Fibroblast of lung (primary cell): Measurements from ENCODE around the gene LSM3. TPM values are rescaled to one million over a fixed set of nuclear protein-coding genes. Genes with fewer than 3 reads are reported as not detected.
A peak's percentile ranks its signal among the peaks of the same experiment; 100 is the strongest.

ENCODE experiments used
- DNase-seq, 2 donors: peaks; one replicate each; pipeline versions ENCODE4 v3.0.0 to v3.0.0-alpha.2; 2010; ENCODE audit warnings: low read depth in 2 of 2
- H2AFZ ChIP-seq: 2 replicates; pipeline ENCODE4 v1.5.1; 2012; ENCODE audit warnings: low read length, control low read depth, inconsistent platforms
- H3K27ac ChIP-seq: 2 replicates; pipeline ENCODE4 v1.5.1; 2011; ENCODE audit warnings: low read length, control low read depth; ENCODE audit not compliant: insufficient read depth
- H3K27me3 ChIP-seq: 2 replicates; pipeline ENCODE4 v1.5.1; 2011; ENCODE audit warnings: mild to moderate bottlenecking, low read length; ENCODE audit not compliant: control insufficient read depth, insufficient read depth
- H3K36me3 ChIP-seq: 2 replicates; pipeline ENCODE4 v1.5.1; 2011; ENCODE audit warnings: low read length; ENCODE audit not compliant: control insufficient read depth, insufficient read depth
- H3K4me1 ChIP-seq: 2 replicates; pipeline ENCODE4 v1.5.1; 2011; ENCODE audit warnings: low read length; ENCODE audit not compliant: control insufficient read depth, insufficient read depth; ENCODE audit errors: extremely low read depth
- H3K4me2 ChIP-seq: 2 replicates; pipeline ENCODE4 v1.5.1; 2011; ENCODE audit warnings: low read length, control low read depth; ENCODE audit not compliant: insufficient read depth; ENCODE audit errors: extremely low read depth
- H3K4me3 ChIP-seq, 4 experiments: fragments of 200-600 bp in 1 of 4; sonication (generic) in 1 of 4; replicated peaks in 1 of 4; 2 replicates each; pipeline ENCODE4 v1.5.1; 2011 to 2016; ENCODE audit warnings: low read length in 4 of 4, low read depth in 3 of 4, mild to moderate bottlenecking in 3 of 4, control low read depth in 2 of 4, inconsistent platforms in 1 of 4, mixed read lengths in 1 of 4; ENCODE audit not compliant: insufficient read depth in 1 of 4; ENCODE audit errors: control extremely low read depth in 1 of 4
- H3K79me2 ChIP-seq: 2 replicates; pipeline ENCODE4 v1.5.1; 2012; ENCODE audit warnings: mild to moderate bottlenecking, low read length, inconsistent platforms; ENCODE audit not compliant: control insufficient read depth, insufficient read depth
- H3K9ac ChIP-seq: 2 replicates; pipeline ENCODE4 v1.5.1; 2011; ENCODE audit warnings: mild to moderate bottlenecking, low read length, control low read depth; ENCODE audit not compliant: insufficient read depth
- H3K9me3 ChIP-seq: 2 replicates; pipeline ENCODE4 v1.5.1; 2012; ENCODE audit warnings: low read depth, low read length; ENCODE audit not compliant: control insufficient read depth, insufficient read depth
- H4K20me1 ChIP-seq: 2 replicates; pipeline ENCODE4 v1.5.1; 2011; ENCODE audit warnings: low read length; ENCODE audit not compliant: control insufficient read depth, insufficient read depth; ENCODE audit errors: extremely low read depth
- CTCF ChIP-seq, 2 donors: IDR thresholded peaks in 1 of 2; conservative IDR thresholded peaks in 1 of 2; 1 replicate in 1 of 2; 2 replicates in 1 of 2; pipeline ENCODE4 v1.5.1; 2011 to 2012; ENCODE audit warnings: low read length in 2 of 2, control low read depth in 1 of 2, inconsistent platforms in 1 of 2, low read depth in 1 of 2, mild to moderate bottlenecking in 1 of 2
- EZH2 ChIP-seq: IDR thresholded peaks from 2 replicates; pipeline ENCODE4 v1.5.1; 2012; ENCODE audit warnings: low read length, control low read depth, mild to moderate bottlenecking; ENCODE audit errors: missing control alignments
- polyA plus RNA-seq, 2 donors: library from polyadenylated mRNA; depleted of rRNA in 1 of 2; stranded (reverse) in 1 of 2; unstranded in 1 of 2; fragments of >200 nt; gene quantifications; 2 replicates each; pipeline ENCODE4 v1.2.1, GENCODE V29; 2011 to 2012; ENCODE audit warnings: missing spikeins in 1 of 2
- total RNA-seq: library from RNA; depleted of rRNA; stranded (reverse); fragments of >200 nt; gene quantifications from 2 replicates; pipeline ENCODE4 v1.2.1, GENCODE V29; 2014

The LSM3 gene
- total and polyA plus RNA-seq, 2 donors (not counting 1 experiment from before 2014, with no cell fraction given), result 5.1 to 14.9 TPM

- no peaks in the 10 kb centered on the region for H3K27me3 ChIP-seq
- no peaks in the 10 kb centered on the region for H4K20me1 ChIP-seq
- H3K4me3 ChIP-seq, result no peak overlapping the region
- TF ChIP-seq EZH2, result no peak
- TF ChIP-seq CTCF (conservative IDR thresholded peaks at IDR 0.05 in 1 of 2, IDR thresholded peaks at IDR 0.05 in 1 of 2; ENCODE audit: low read depth in 1 of 2, low read length in 2 of 2), result no peak
- peak overlapping the region; percentile 48 for H3K27ac ChIP-seq
- H3K79me2 ChIP-seq, result peaks cover 7% of the 10 kb centered on the region
- H3K4me1 ChIP-seq, result peaks cover 3% of the 10 kb centered on the region
- H2AFZ ChIP-seq, result no peak overlapping the region
- H3K36me3 ChIP-seq, result peaks cover 26% of the 10 kb centered on the region
- no peak overlapping the region for H3K9ac ChIP-seq
- no peak for DNase-seq
- no peaks in the 10 kb centered on the region for H3K9me3 ChIP-seq
- no peak overlapping the region for H3K4me2 ChIP-seq
These were observed 8.7 kb upstream of the LSM3 start for GRCh38 chr3:14169871-14170270.

- peaks cover 15% of the 10 kb centered on the region for H3K79me2 ChIP-seq
- peak overlapping the region; percentile 48 for H3K27ac ChIP-seq
- H3K4me1 ChIP-seq, result peaks cover 4% of the 10 kb centered on the region
- peaks cover 23% of the 10 kb centered on the region for H3K36me3 ChIP-seq
- DNase-seq, result peak; percentile 50 to 84
- no peaks in the 10 kb centered on the region for H4K20me1 ChIP-seq
- H3K4me3 ChIP-seq, result no peak overlapping the region
- H3K27me3 ChIP-seq, result no peaks in the 10 kb centered on the region
- TF ChIP-seq CTCF (conservative IDR thresholded peaks at IDR 0.05 in 1 of 2, IDR thresholded peaks at IDR 0.05 in 1 of 2; ENCODE audit: low read depth in 1 of 2, low read length in 2 of 2), result no peak
- TF ChIP-seq EZH2, result no peak
- H3K4me2 ChIP-seq, result no peak overlapping the region
- H3K9ac ChIP-seq, result no peak overlapping the region
- H2AFZ ChIP-seq, result no peak overlapping the region
- no peaks in the 10 kb centered on the region for H3K9me3 ChIP-seq
These were observed 8.0 kb upstream of the LSM3 start for GRCh38 chr3:14170531-14171159.

- Histone ChIP-seq H3K4me1 (peaks cover 4% of the 10 kb centered on the region), H3K9me3 (no peaks in the 10 kb centered on the region), H3K36me3 (peaks cover 20% of the 10 kb centered on the region), H3K27ac (no peak overlapping the region), H3K4me3 (no peak overlapping the region), H3K4me2 (no peak overlapping the region), H3K9ac (no peak overlapping the region), H3K79me2 (peaks cover 33% of the 10 kb centered on the region), H3K27me3 (no peaks in the 10 kb centered on the region), H2AFZ (no peak overlapping the region), H4K20me1 (no peaks in the 10 kb centered on the region)
- no peak for TF ChIP-seq EZH2
- no peak for TF ChIP-seq CTCF (conservative IDR thresholded peaks at IDR 0.05 in 1 of 2, IDR thresholded peaks at IDR 0.05 in 1 of 2; ENCODE audit: low read depth in 1 of 2, low read length in 2 of 2)
- DNase-seq, result no peak
These were observed 6.1 kb upstream of the LSM3 start for GRCh38 chr3:14172496-14172895.
